IMR-90 (cell line): ENCODE data around the gene FAAP100. TPM values are rescaled to one million over a fixed set of nuclear protein-coding genes. Genes with fewer than 3 reads are reported as not detected.

Experiments used
- ATAC-seq: fragments of 200-7000 bp; cut with Tn5 transposase; 2 replicates; pipeline ENCODE4 v1.9.1; 2020; ENCODE audit warnings: low read depth, mild to moderate bottlenecking, moderate library complexity
- BruUV-seq: library from RNA; stranded (reverse); fragments of 400-500 nt; replicated peaks from 2 replicates; lab custom pipeline; 2021; lab: Mats Ljungman, UMichigan
- CTCF ChIA-PET: fragments of 300-600 bp; formaldehyde crosslinking; extraction: SDS; loops from one replicate; lab custom pipeline; 2021; ENCODE audit warnings: antibody characterized with exemption; lab: Yijun Ruan, JAX
- POLR2A ChIA-PET: fragments of 300-600 bp; sonication (Branson Sonifier 250); formaldehyde crosslinking; loops from one replicate; lab custom pipeline; 2022; ENCODE audit warnings: antibody characterized with exemption; ENCODE audit not compliant: unreplicated experiment; lab: Charles Lee
- DNase-seq: peaks from one replicate; pipeline ENCODE4 v3.0.0; 2013
- H2AFZ ChIP-seq: replicated peaks from 2 replicates; pipeline ENCODE3; 2013; ENCODE audit warnings: low read length, mild to moderate bottlenecking; ENCODE audit not compliant: poor library complexity
- H2AK5ac ChIP-seq: 2 replicates; pipeline ENCODE4 v1.6.1; 2013; ENCODE audit warnings: low read depth, low read length, inconsistent platforms
- H2AK9ac ChIP-seq: replicated peaks from 2 replicates; pipeline ENCODE3; 2013; ENCODE audit warnings: mild to moderate bottlenecking, low read depth, low read length, moderate library complexity; ENCODE audit not compliant: poor library complexity
- H2BK120ac ChIP-seq: 2 replicates; pipeline ENCODE4 v1.6.1; 2013; ENCODE audit warnings: low read depth, low read length, inconsistent platforms
- H2BK15ac ChIP-seq: 3 replicates; pipeline ENCODE4 v1.6.1; 2013; ENCODE audit warnings: low read depth, low read length, inconsistent platforms
- H2BK20ac ChIP-seq: 2 replicates; pipeline ENCODE4 v1.6.1; 2013; ENCODE audit warnings: low read depth, mild to moderate bottlenecking, inconsistent platforms, low read length, moderate library complexity
- H2BK5ac ChIP-seq: 2 replicates; pipeline ENCODE4 v1.6.1; 2013; ENCODE audit warnings: mild to moderate bottlenecking, low read depth, low read length, inconsistent platforms; ENCODE audit not compliant: poor library complexity, severe bottlenecking
- H3K14ac ChIP-seq: replicated peaks from 2 replicates; pipeline ENCODE4 v1.6.1; 2013; ENCODE audit warnings: low read depth, low read length, inconsistent platforms
- H3K18ac ChIP-seq: 2 replicates; pipeline ENCODE4 v1.6.1; 2013; ENCODE audit warnings: low read depth, low read length, control low read depth
- H3K23ac ChIP-seq: 2 replicates; pipeline ENCODE4 v1.6.1; 2013; ENCODE audit warnings: low read depth, low read length, inconsistent platforms
- H3K27ac ChIP-seq: 2 replicates; pipeline ENCODE4 v1.5.1; 2013; ENCODE audit warnings: mild to moderate bottlenecking, control low read depth, low read length; ENCODE audit not compliant: insufficient read depth
- H3K27me3 ChIP-seq: 2 replicates; pipeline ENCODE4 v1.6.1; 2013; ENCODE audit warnings: low read length; ENCODE audit not compliant: control insufficient read depth, insufficient read depth
- H3K36me3 ChIP-seq: 2 replicates; pipeline ENCODE4 v1.6.1; 2013; ENCODE audit warnings: low read length, mixed read lengths; ENCODE audit not compliant: control insufficient read depth, insufficient read depth
- H3K4ac ChIP-seq: 2 replicates; pipeline ENCODE4 v1.6.1; 2013; ENCODE audit warnings: low read depth, low read length, inconsistent platforms
- H3K4me1 ChIP-seq: 2 replicates; pipeline ENCODE4 v1.6.1; 2013; ENCODE audit warnings: low read length, mixed read lengths; ENCODE audit not compliant: control insufficient read depth, insufficient read depth
- H3K4me2 ChIP-seq: 2 replicates; pipeline ENCODE4 v1.6.1; 2013; ENCODE audit warnings: low read depth, mild to moderate bottlenecking, control low read depth, low read length, moderate library complexity
- H3K4me3 ChIP-seq: 2 replicates; pipeline ENCODE4 v1.5.1; 2013; ENCODE audit warnings: low read depth, mild to moderate bottlenecking, control low read depth, low read length, moderate library complexity; ENCODE audit not compliant: insufficient read depth
- H3K56ac ChIP-seq: 2 replicates; pipeline ENCODE4 v1.6.1; 2013; ENCODE audit warnings: low read length, inconsistent platforms; ENCODE audit not compliant: insufficient read depth; ENCODE audit errors: extremely low read depth
- H3K79me1 ChIP-seq, 2 experiments: 2 replicates each; pipeline ENCODE4 v1.6.1; 2013; ENCODE audit warnings: low read length in 2 of 2, inconsistent platforms in 1 of 2, low read depth in 1 of 2
- H3K9ac ChIP-seq: 2 replicates; pipeline ENCODE4 v1.6.1; 2013; ENCODE audit warnings: low read depth, low read length, control low read depth
- H3K9me1 ChIP-seq: 2 replicates; pipeline ENCODE4 v1.6.1; 2013; ENCODE audit warnings: low read length, inconsistent platforms; ENCODE audit not compliant: insufficient read depth
- H3K9me3 ChIP-seq: 2 replicates; pipeline ENCODE4 v1.6.1; 2013; ENCODE audit warnings: low read length; ENCODE audit not compliant: control insufficient read depth, insufficient read depth
- H4K20me1 ChIP-seq: 2 replicates; pipeline ENCODE4 v1.6.1; 2013; ENCODE audit warnings: low read length, inconsistent platforms; ENCODE audit not compliant: insufficient read depth
- H4K5ac ChIP-seq: 2 replicates; pipeline ENCODE4 v1.6.1; 2013; ENCODE audit warnings: mild to moderate bottlenecking, low read depth, low read length, control low read depth
- H4K8ac ChIP-seq, 2 experiments: 2 replicates each; pipeline ENCODE4 v1.6.1; 2013; ENCODE audit warnings: low read depth in 2 of 2, low read length in 2 of 2, control low read depth in 1 of 2, inconsistent platforms in 1 of 2
- H4K91ac ChIP-seq: 2 replicates; pipeline ENCODE4 v1.6.1; 2013; ENCODE audit warnings: low read depth, low read length, inconsistent platforms; ENCODE audit not compliant: insufficient read depth
- BHLHE40 ChIP-seq: fragments of 150-350 bp; IDR thresholded peaks from 2 replicates; pipeline ENCODE4 v1.6.1; 2016; ENCODE audit warnings: mild to moderate bottlenecking, low read depth, low read length
- CHD1 ChIP-seq: IDR thresholded peaks from 2 replicates; pipeline ENCODE4 v1.6.1; 2012; ENCODE audit warnings: low read depth, low read length, improper control_type of control experiment
- FOS ChIP-seq: fragments of 150-350 bp; IDR thresholded peaks from 2 replicates; pipeline ENCODE4 v1.6.1; 2016; ENCODE audit warnings: low read depth, low read length
- MAZ ChIP-seq: IDR thresholded peaks from 2 replicates; pipeline ENCODE4 v1.6.1; 2012; ENCODE audit warnings: low read depth, mild to moderate bottlenecking, low read length, improper control_type of control experiment, moderate library complexity, borderline replicate concordance
- MXI1 ChIP-seq: IDR thresholded peaks from 2 replicates; pipeline ENCODE4 v1.6.1; 2012; ENCODE audit warnings: low read depth, mild to moderate bottlenecking, low read length, moderate library complexity, borderline replicate concordance
- POLR2A ChIP-seq: IDR thresholded peaks from 2 replicates; pipeline ENCODE4 v1.6.1; 2012; ENCODE audit warnings: mild to moderate bottlenecking, low read depth, low read length
- WGBS, 2 experiments: methylation state at CpG; one replicate each; pipeline versions ENCODE4 v1.1.5 to v1.1.7; 2013; ENCODE audit warnings: missing lambda C conversion rate in 2 of 2; ENCODE audit not compliant: insufficient read length in 1 of 2; ENCODE audit errors: extremely low coverage in 2 of 2; 5-methylcytosine and 5-hydroxymethylcytosine counted together
- dilution Hi-C: fragments of 300-500 bp; cut with HindIII; formaldehyde crosslinking; loops from one replicate; pipeline ENCODE4 v1.14.3; 2018; ENCODE audit warnings: low sequenced_read_pairs; ENCODE audit not compliant: unreplicated experiment
- in situ Hi-C: fragments of 300-500 bp; cut with MboI; formaldehyde crosslinking; loops from 3 replicates; pipeline ENCODE4 v1.14.3; 2019; ENCODE audit warnings: low sequenced_read_pairs, inconsistent platforms, mixed read lengths
- intact Hi-C: fragments of 100-400 bp; cut with micrococcal nuclease; formaldehyde crosslinking; loops from 2 replicates; pipeline ENCODE4 v1.10.0; 2022
- polyA plus RNA-seq, 3 experiments: library from polyadenylated mRNA; depleted of rRNA; stranded (reverse); fragments of >200 nt; gene quantifications; 2 replicates each; pipeline ENCODE4 v1.2.3, GENCODE V29; 2012; ENCODE audit warnings: low replicate concordance in 1 of 3
- total RNA-seq: library from RNA; depleted of rRNA; stranded (reverse); fragments of >200 nt; gene quantifications from 2 replicates; pipeline ENCODE4 v1.2.3, GENCODE V29; 2012

The FAAP100 gene
- total and polyA plus RNA-seq, 2 of the 4 experiments (the other 2 are of a cell fraction) = 7.9 to 24.8 TPM

GRCh38 chr17:81514739-81515529, 37.2 kb downstream of the FAAP100 start:
- ChIA-PET POLR2A (interaction anchor here (0.7 to 1.2 kb wide), 2 partner anchors 37 to 69 kb away, joined by 3 read pairs; partner anchors contain the start of gene FAAP100), CTCF (no interaction called here)
- Histone ChIP-seq H2BK20ac (no peak overlapping the region), H3K36me3 (peaks cover 23% of the 10 kb centered on the region), H4K91ac (peak overlapping the region; percentile 91), H2BK120ac (peak overlapping the region; percentile 85; the same call in 1 of the 2 replicates), H3K27ac (peak overlapping the region; percentile 99), H4K8ac (peak overlapping the region; percentile 91 to 99), H3K56ac (peak overlapping the region; percentile 98), H2AFZ (peak overlapping the region; percentile 72), H3K9ac (peak overlapping the region; percentile 99), H4K5ac (peak overlapping the region; percentile 91), H2BK5ac (peak overlapping the region; percentile 97), H3K18ac (peak overlapping the region; percentile 91), H3K79me1 (peaks cover 6 to 60% of the 10 kb centered on the region in 2 experiments; a peak in 3 of 4 replicates), H3K9me1 (no peaks in the 10 kb centered on the region), H3K27me3 (no peaks in the 10 kb centered on the region), H4K20me1 (peaks cover 58% of the 10 kb centered on the region), H3K4me1 (peaks cover 34% of the 10 kb centered on the region), H3K23ac (peak overlapping the region; percentile 97), H2AK9ac (peak overlapping the region; percentile 99), H3K4me2 (peak overlapping the region; percentile 95), H3K4me3 (peak overlapping the region; percentile 87), H3K4ac (peak overlapping the region; percentile 86), H2BK15ac (peak overlapping the region; percentile 72; the same call in 1 of the 3 replicates), H3K14ac (peak overlapping the region; percentile 93), H2AK5ac (peak overlapping the region; percentile 99), H3K9me3 (no peaks in the 10 kb centered on the region)
- WGBS, 2 experiments = 0% methylated on average over 44 of the region's 82 CpGs; no CpG with 5 or more reads in 1 of the 2 experiments
- DNase-seq (peak; percentile 82), ATAC-seq (peak; percentile 46)
- BruUV-seq = no TSS peak
- TF ChIP-seq POLR2A (no peak; the same call in 1 of the 2 replicates), CHD1 (no peak), FOS (peak; percentile 47), MXI1 (peak; percentile 85; the same call in 1 of the 2 replicates), BHLHE40 (no peak), MAZ (peak; percentile 77)
- in situ Hi-C loops = no loop called here
- intact Hi-C loops = no loop called here
- dilution Hi-C loops = no loop called here
